ENCODE results near the gene ZNF407. TPM values are rescaled to one million over a fixed set of nuclear protein-coding genes. Genes with fewer than 3 reads are reported as not detected.
"Not testable (repeated sequence)": the region's sequence is repeated elsewhere in the genome, so short reads cannot be mapped to it uniquely, and the experiment has no call there.

Gene ZNF407
- total RNA-seq, 1 experiment from 2014 or later = 7.6 TPM

- H2AFZ ChIP-seq (ENCODE audit: low read depth, low read length, poor library complexity, severe bottlenecking); H3K9me2 ChIP-seq (ENCODE audit: insufficient read depth); H3K9me3 ChIP-seq (ENCODE audit: control insufficient read depth in 1 of 2, insufficient read depth in 1 of 2, low read depth in 1 of 2, low read length in 2 of 2); H3K9ac ChIP-seq (ENCODE audit: low read length); H3K4me2 ChIP-seq (ENCODE audit: low read length); H4K20me1 ChIP-seq (ENCODE audit: insufficient read depth); ATAC-seq; H3K4me1 ChIP-seq (ENCODE audit: control insufficient read depth in 1 of 2, insufficient read depth in 2 of 2, low read length in 2 of 2); H3K4me3 ChIP-seq (replicated peaks in 1 of 2; ENCODE audit: low read depth in 1 of 2, low read length in 2 of 2); H3K27ac ChIP-seq (ENCODE audit: low read depth, low read length); POLR2A ChIA-PET; DNase-seq (ENCODE audit: low read depth, low spot score); BruUV-seq (replicated peaks); H3K36me3 ChIP-seq (ENCODE audit: control insufficient read depth in 1 of 2, insufficient read depth in 2 of 2, low read length in 2 of 2); H3K27me3 ChIP-seq (ENCODE audit: insufficient read depth, low read length); H3K79me2 ChIP-seq (ENCODE audit: insufficient read depth, low read length); RAD21 ChIA-PET (ENCODE audit: low non-redundant PET in 1 of 2, low total read pairs in 2 of 2, uncharacterized antibody in 2 of 2, unreplicated experiment in 2 of 2); intact Hi-C loops (cut with micrococcal nuclease); CTCF ChIA-PET: not testable (repeated sequence)
Measured at GRCh38 chr18:75085676-75086075, 488.0 kb downstream of the ZNF407 start.

GRCh38 chr18:75086494-75087034 is 488.9 kb downstream of the ZNF407 start:
- DNase-seq (ENCODE audit: low read depth, low spot score) (no peak), ATAC-seq (no peak)
- RAD21 ChIA-PET (ENCODE audit: low non-redundant PET in 1 of 2, low total read pairs in 2 of 2, uncharacterized antibody in 2 of 2, unreplicated experiment in 2 of 2) = no interaction called here
- no peaks in the 10 kb centered on the region for H3K27me3 ChIP-seq (ENCODE audit: insufficient read depth, low read length)
- H3K9me3 ChIP-seq (ENCODE audit: control insufficient read depth in 1 of 2, insufficient read depth in 1 of 2, low read depth in 1 of 2, low read length in 2 of 2) = peaks cover 0 to 7% of the 10 kb centered on the region in 2 experiments; a peak in 1 of 4 replicates
- no peak overlapping the region for H3K27ac ChIP-seq (ENCODE audit: low read depth, low read length)
- no peaks in the 10 kb centered on the region for H4K20me1 ChIP-seq (ENCODE audit: insufficient read depth)
- no peak overlapping the region for H3K4me2 ChIP-seq (ENCODE audit: low read length)
- no peaks in the 10 kb centered on the region for H3K79me2 ChIP-seq (ENCODE audit: insufficient read depth, low read length)
- H3K9me2 ChIP-seq (ENCODE audit: insufficient read depth) = no peaks in the 10 kb centered on the region
- H3K36me3 ChIP-seq (ENCODE audit: control insufficient read depth in 1 of 2, insufficient read depth in 2 of 2, low read length in 2 of 2) = no peaks in the 10 kb centered on the region
- CTCF ChIA-PET = no interaction called here
- intact Hi-C loops (cut with micrococcal nuclease) = no loop called here
- TF ChIP-seq TCF7L2 (IDR thresholded peaks at IDR 0.05; ENCODE audit: borderline replicate concordance, extremely low read depth, insufficient read depth, insufficient read length) = no peak
- TF ChIP-seq JUND (IDR thresholded peaks at IDR 0.05) = no peak
- no peak for TF ChIP-seq MAX (IDR thresholded peaks at IDR 0.05)
- no peak for TF ChIP-seq FOSL1 (IDR thresholded peaks at IDR 0.05; ENCODE audit: low read depth)
- TF ChIP-seq SRF (IDR thresholded peaks at IDR 0.05; ENCODE audit: low read depth) = no peak
- no peak for TF ChIP-seq RAD21 (IDR thresholded peaks at IDR 0.05; ENCODE audit: low read depth)
- TF ChIP-seq EGR1 (IDR thresholded peaks at IDR 0.05; ENCODE audit: low read depth) = no peak
- TF ChIP-seq ELF1 (IDR thresholded peaks at IDR 0.05; ENCODE audit: borderline replicate concordance, low read depth) = no peak
- no peak for TF ChIP-seq SP1 (IDR thresholded peaks at IDR 0.05; ENCODE audit: low read depth)
- TF ChIP-seq ZFX (IDR thresholded peaks at IDR 0.05) = no peak
- no peak for TF ChIP-seq ZNF274 (IDR thresholded peaks at IDR 0.05; ENCODE audit: low read depth, low read length)
- TF ChIP-seq POLR2AphosphoS5 (IDR thresholded peaks at IDR 0.05; ENCODE audit: low read depth, low read length) = no peak
- TF ChIP-seq REST (IDR thresholded peaks at IDR 0.05; ENCODE audit: low read depth) = no peak
- no peak for TF ChIP-seq CTCF (IDR thresholded peaks at IDR 0.05 in 2 of 3, conservative IDR thresholded peaks at IDR 0.05 in 1 of 3; ENCODE audit: borderline replicate concordance in 1 of 3, insufficient read depth in 1 of 3, low read depth in 2 of 3, low read length in 2 of 3)
- no peak for TF ChIP-seq ATF3 (IDR thresholded peaks at IDR 0.05)
- TF ChIP-seq SIN3A (IDR thresholded peaks at IDR 0.05; ENCODE audit: low read depth) = no peak
- H3K4me1 ChIP-seq (ENCODE audit: control insufficient read depth in 1 of 2, insufficient read depth in 2 of 2, low read length in 2 of 2) = no peaks in the 10 kb centered on the region
- POLR2A ChIA-PET = no interaction called here
- H3K4me3 ChIP-seq (replicated peaks in 1 of 2; ENCODE audit: low read depth in 1 of 2, low read length in 2 of 2) = no peak overlapping the region
- H3K9ac ChIP-seq (ENCODE audit: low read length) = no peak overlapping the region
- BruUV-seq (replicated peaks) = no TSS peak
- no peak overlapping the region for H2AFZ ChIP-seq (ENCODE audit: low read depth, low read length, poor library complexity, severe bottlenecking)
